HCT116 (cell line): ENCODE measurements around the gene CDK5RAP2. TPM values are rescaled to one million over a fixed set of nuclear protein-coding genes. Genes with fewer than 3 reads are reported as not detected.

Experiments used
- ATAC-seq: fragments of 200-7000 bp; cut with Tn5 transposase; 2 replicates; pipeline ENCODE4 v1.9.1; 2020; ENCODE audit warnings: mild to moderate bottlenecking, moderate library complexity
- BruUV-seq: library from RNA; stranded (reverse); fragments of 400-500 nt; replicated peaks from 2 replicates; lab custom pipeline; 2021; lab: Mats Ljungman, UMichigan
- CTCF ChIA-PET: fragments of 300-600 bp; sonication (Branson Sonifier 250); formaldehyde crosslinking; loops from one replicate; lab custom pipeline; 2021; ENCODE audit warnings: antibody characterized with exemption; lab: Charles Lee
- POLR2A ChIA-PET: fragments of 300-600, 350-600 bp; sonication (Branson Sonifier 250); formaldehyde crosslinking; loops from one replicate; lab custom pipeline; 2021; ENCODE audit warnings: antibody characterized with exemption; lab: Charles Lee
- RAD21 ChIA-PET, 2 experiments: fragments of 300-600 bp; sonication (Branson Sonifier 250); formaldehyde crosslinking; loops; one replicate each; lab custom pipeline; 2023; ENCODE audit warnings: low total read pairs in 2 of 2; ENCODE audit not compliant: uncharacterized antibody in 2 of 2, unreplicated experiment in 2 of 2, low non-redundant PET in 1 of 2; lab: Charles Lee
- DNase-seq: peaks from one replicate; pipeline ENCODE4 v3.0.0-alpha.2; 2010; ENCODE audit warnings: low read depth, low spot score
- H2AFZ ChIP-seq: fragments of 200-600 bp; shearing (Covaris generic), sonication (generic); 2 replicates; pipeline ENCODE4 v1.6.1; 2017; ENCODE audit warnings: low read depth, mixed run types, mixed read lengths, antibody characterized with exemption, low read length; ENCODE audit not compliant: poor library complexity, severe bottlenecking
- H3K27ac ChIP-seq: 2 replicates; pipeline ENCODE4 v1.5.1; 2012; ENCODE audit warnings: low read depth, low read length
- H3K27me3 ChIP-seq: fragments of 200-600 bp; sonication (generic); 2 replicates; pipeline ENCODE4 v1.6.1; 2016; ENCODE audit warnings: mixed run types, low read length, mixed read lengths; ENCODE audit not compliant: insufficient read depth
- H3K36me3 ChIP-seq, 2 experiments: fragments of 200-500 bp in 1 of 2; fragments of 200-600 bp in 1 of 2; sonication (Bioruptor generic) in 1 of 2; sonication (generic) in 1 of 2; 2 replicates each; pipeline versions ENCODE4 v1.5.1 to v1.6.1; 2014 to 2016; ENCODE audit warnings: low read length in 2 of 2, inconsistent platforms in 1 of 2, mixed read lengths in 1 of 2, mixed run types in 1 of 2; ENCODE audit not compliant: insufficient read depth in 2 of 2, control insufficient read depth in 1 of 2
- H3K4me1 ChIP-seq, 2 experiments: fragments of 200-600 bp in 1 of 2; sonication (generic) in 1 of 2; 2 replicates each; pipeline versions ENCODE4 v1.5.1 to v1.6.1; 2012 to 2017; ENCODE audit warnings: low read length in 2 of 2, inconsistent platforms in 1 of 2, mild to moderate bottlenecking in 1 of 2, mixed read lengths in 1 of 2, mixed run types in 1 of 2, moderate library complexity in 1 of 2; ENCODE audit not compliant: insufficient read depth in 2 of 2, control insufficient read depth in 1 of 2
- H3K4me2 ChIP-seq: fragments of 200-600 bp; sonication (generic); 2 replicates; pipeline ENCODE4 v1.6.1; 2017; ENCODE audit warnings: mixed run types, low read length, mixed read lengths
- H3K4me3 ChIP-seq, 2 experiments: fragments of 200-600 bp in 1 of 2; sonication (generic) in 1 of 2; replicated peaks in 1 of 2; 2 replicates each; pipeline ENCODE4 v1.5.1; 2011 to 2016; ENCODE audit warnings: low read length in 2 of 2, control low read depth in 1 of 2, low read depth in 1 of 2, mild to moderate bottlenecking in 1 of 2, mixed read lengths in 1 of 2, mixed run types in 1 of 2
- H3K79me2 ChIP-seq: fragments of 200-600 bp; sonication (generic); 2 replicates; pipeline ENCODE4 v1.6.1; 2017; ENCODE audit warnings: mild to moderate bottlenecking, mixed run types, low read length, moderate library complexity, mixed read lengths; ENCODE audit not compliant: insufficient read depth
- H3K9ac ChIP-seq: fragments of 200-600 bp; sonication (generic); 2 replicates; pipeline ENCODE4 v1.6.1; 2016; ENCODE audit warnings: low read length, mixed read lengths
- H3K9me2 ChIP-seq: fragments of 200-600 bp; sonication (generic), shearing (Covaris generic); 2 replicates; pipeline ENCODE4 v1.6.1; 2017; ENCODE audit warnings: mixed run types, mild to moderate bottlenecking, moderate library complexity; ENCODE audit not compliant: insufficient read depth
- H3K9me3 ChIP-seq, 2 experiments: fragments of 200-500 bp in 1 of 2; fragments of 200-600 bp in 1 of 2; sonication (Bioruptor generic) in 1 of 2; sonication (generic) in 1 of 2; 2 replicates each; pipeline ENCODE4 v1.6.1; 2014 to 2017; ENCODE audit warnings: low read length in 2 of 2, mixed read lengths in 2 of 2, inconsistent platforms in 1 of 2, low read depth in 1 of 2, mild to moderate bottlenecking in 1 of 2, mixed run types in 1 of 2, moderate library complexity in 1 of 2; ENCODE audit not compliant: control insufficient read depth in 1 of 2, insufficient read depth in 1 of 2
- H4K20me1 ChIP-seq: fragments of 200-600 bp; sonication (generic), shearing (Covaris generic); 2 replicates; pipeline ENCODE4 v1.6.1; 2017; ENCODE audit warnings: mixed run types, mild to moderate bottlenecking, moderate library complexity; ENCODE audit not compliant: insufficient read depth
- CTCF ChIP-seq, 3 experiments: fragments of 200-600 bp in 1 of 3; sonication (generic) in 1 of 3; IDR thresholded peaks in 2 of 3; conservative IDR thresholded peaks in 1 of 3; 2 replicates each; pipeline ENCODE4 v1.5.1; 2012 to 2017; ENCODE audit warnings: low read depth in 2 of 3, low read length in 2 of 3, antibody characterized with exemption in 1 of 3, borderline replicate concordance in 1 of 3, control low read depth in 1 of 3, mild to moderate bottlenecking in 1 of 3, mixed read lengths in 1 of 3, mixed run types in 1 of 3, moderate library complexity in 1 of 3; ENCODE audit not compliant: insufficient read depth in 1 of 3
- ELF1 ChIP-seq: IDR thresholded peaks from 2 replicates; pipeline ENCODE4 v1.6.1; 2012; ENCODE audit warnings: low read depth, borderline replicate concordance
- SP1 ChIP-seq: IDR thresholded peaks from 2 replicates; pipeline ENCODE4 v1.6.1; 2012; ENCODE audit warnings: low read depth
- TCF7L2 ChIP-seq: IDR thresholded peaks from 2 replicates; pipeline ENCODE4 v1.7.0; 2011; ENCODE audit warnings: borderline replicate concordance, inconsistent platforms; ENCODE audit not compliant: insufficient read depth, insufficient read length; ENCODE audit errors: extremely low read depth
- ZBTB33 ChIP-seq: IDR thresholded peaks from 2 replicates; pipeline ENCODE4 v1.6.1; 2011; ENCODE audit warnings: mild to moderate bottlenecking, low read length, moderate library complexity; ENCODE audit not compliant: insufficient replicate concordance; ENCODE audit errors: extremely low read depth
- ZFX ChIP-seq: fragments of 450-650 bp; IDR thresholded peaks from 2 replicates; pipeline ENCODE4 v1.6.1; 2017
- ZNF274 ChIP-seq: fragments of 200-500 bp; sonication (Bioruptor generic); IDR thresholded peaks from 2 replicates; pipeline ENCODE4 v1.6.1; 2014; ENCODE audit warnings: mild to moderate bottlenecking, low read depth, low read length, inconsistent platforms
- intact Hi-C: fragments of 100-400 bp; cut with micrococcal nuclease; formaldehyde crosslinking; loops from 2 replicates; pipeline ENCODE4 v1.10.0; 2022
- total RNA-seq: library from RNA; stranded (reverse); gene quantifications from one replicate; pipeline ENCODE4 v1.2.1, GENCODE V29; 2021; ENCODE audit not compliant: unreplicated experiment

CDK5RAP2 gene
- total RNA-seq, 1 experiment from 2014 or later = 56.2 TPM

GRCh38 chr9:120377268-120378159 is 202.5 kb downstream of the CDK5RAP2 start:
- H3K9me3 ChIP-seq = 0 out of 4 replicates have a peak, but pooled peaks cover 0 to 4% of the 10 kb centered on the region in 2 experiments
- ATAC-seq (no peak), DNase-seq (no peak)
- no peak overlapping the region for H3K9ac ChIP-seq
- H3K27me3 ChIP-seq = no peaks in the 10 kb centered on the region
- H3K4me1 ChIP-seq = no peaks in the 10 kb centered on the region
- BruUV-seq = no TSS peak
- intact Hi-C loops = no loop called here
- H3K27ac ChIP-seq = no peak overlapping the region
- H3K9me2 ChIP-seq = no peaks in the 10 kb centered on the region
- ChIA-PET RAD21 (no interaction called here), POLR2A (no interaction called here), CTCF (no interaction called here)
- TF ChIP-seq ELF1 (no peak), ZBTB33 (no peak), TCF7L2 (no peak), SP1 (no peak), ZFX (no peak), CTCF (IDR thresholded peaks at IDR 0.05 in 2 of 3, conservative IDR thresholded peaks at IDR 0.05 in 1 of 3; ENCODE audit: borderline replicate concordance in 1 of 3, insufficient read depth in 1 of 3, low read depth in 2 of 3, low read length in 2 of 3) (no peak), ZNF274 (no peak)
- H3K79me2 ChIP-seq = no peaks in the 10 kb centered on the region
- H4K20me1 ChIP-seq = no peaks in the 10 kb centered on the region
- H2AFZ ChIP-seq = no peak overlapping the region
- no peak overlapping the region for H3K4me3 ChIP-seq
- H3K4me2 ChIP-seq = no peak overlapping the region
- no peaks in the 10 kb centered on the region for H3K36me3 ChIP-seq
